K562 (cell line): ENCODE results near the gene BMP6. TPM values are rescaled to one million over a fixed set of nuclear protein-coding genes. Genes with fewer than 3 reads are reported as not detected.

Source experiments
- CTCF ChIP-seq, 3 experiments: IDR thresholded peaks in 2 of 3; conservative IDR thresholded peaks in 1 of 3; 2 replicates each; pipeline ENCODE4 v1.5.1; 2011 to 2012; ENCODE audit warnings: low read length in 3 of 3, mild to moderate bottlenecking in 3 of 3, control low read depth in 2 of 3, improper control_type of control experiment in 1 of 3, inconsistent platforms in 1 of 3, low read depth in 1 of 3, mixed read lengths in 1 of 3, moderate library complexity in 1 of 3; ENCODE audit not compliant: insufficient read depth in 2 of 3
- FOXK1 ChIP-seq: sonication (generic); formaldehyde crosslinking; IDR thresholded peaks from 2 replicates; pipeline ENCODE4 v1.8.0; 2022; ENCODE audit warnings: missing genetic modification reagents, mild to moderate bottlenecking, borderline replicate concordance
- MEIS2 ChIP-seq: fragments of 450-650 bp; IDR thresholded peaks from 2 replicates; pipeline ENCODE4 v1.6.1; 2014; ENCODE audit warnings: mild to moderate bottlenecking; ENCODE audit not compliant: partially characterized antibody
- NCOR1 ChIP-seq: fragments of 450-650 bp; IDR thresholded peaks from 2 replicates; pipeline ENCODE4 v1.6.1; 2016; ENCODE audit warnings: mild to moderate bottlenecking, moderate library complexity
- RAD21 ChIP-seq, 2 experiments: fragments of 250-450 bp in 1 of 2; fragments of 450-650 bp in 1 of 2; sonication (Bioruptor Pico) in 1 of 2; formaldehyde crosslinking in 1 of 2; IDR thresholded peaks in 1 of 2; conservative IDR thresholded peaks in 1 of 2; 2 replicates each; pipeline versions ENCODE4 v1.4.0 to v1.8.0; 2020 to 2022; ENCODE audit warnings: mild to moderate bottlenecking in 2 of 2, moderate library complexity in 1 of 2
- RNF219 ChIP-seq: fragments of 250-450 bp; sonication (Bioruptor Pico); IDR thresholded peaks from 2 replicates; pipeline ENCODE4 v1.5.0; 2022; ENCODE audit warnings: mild to moderate bottlenecking
- polyA plus RNA-seq, 8 experiments: library from polyadenylated mRNA; depleted of rRNA in 4 of 8; stranded (reverse) in 5 of 8; unstranded in 3 of 8; fragments of >200 nt; fragmentation: Nextera tagmentation in 2 of 8; fragmentation: Illumina TruSeq in 1 of 8; extraction: Ambion mirVana in 2 of 8; extraction: Trizol in 1 of 8; gene quantifications; 2 replicates each; pipeline versions ENCODE4 v1.2.1 to v1.2.3, GENCODE V29; 2011 to 2014; ENCODE audit warnings: inconsistent platforms in 1 of 8, missing spikeins in 1 of 8
- total RNA-seq, 7 experiments: library from RNA; depleted of rRNA in 6 of 7; stranded (reverse); fragments of >200 nt in 6 of 7; fragmentation: Illumina TruSeq in 2 of 7; extraction: Trizol in 2 of 7; gene quantifications; 2 replicates each; pipeline versions ENCODE4 v1.2.1 to v1.2.3, GENCODE V29; 2011 to 2021; ENCODE audit warnings: low replicate concordance in 1 of 7

BMP6 gene
- total and polyA plus RNA-seq, 9 of the 15 experiments (the other 6 are each of a cell fraction or from before 2014, with no cell fraction given), result 0.01 to 0.13 (median 0.06) TPM; not detected in 3

GRCh38 chr6:7865781-7866180 lies 139.9 kb downstream of the BMP6 start (continued):
- TF ChIP-seq RAD21 (CRISPR knock-in tag; conservative IDR thresholded peaks at IDR 0.05 in 1 of 2, IDR thresholded peaks at IDR 0.05 in 1 of 2), result peak in 1 of 2 experiments; percentile 38; a peak in 1 of 4 replicates
- TF ChIP-seq RNF219 (CRISPR knock-in tag), result no peak
- TF ChIP-seq MEIS2, result peak; percentile 10
- TF ChIP-seq CTCF (IDR thresholded peaks at IDR 0.05 in 2 of 3, conservative IDR thresholded peaks at IDR 0.05 in 1 of 3; ENCODE audit: insufficient read depth in 2 of 3, low read depth in 1 of 3, low read length in 3 of 3), result peak in 1 of 3 experiments; percentile 9; a peak in 1 of 6 replicates
- no peak for TF ChIP-seq NCOR1
- no peak for TF ChIP-seq FOXK1 (CRISPR knock-in tag)
- TF ChIP-seq, all 486 proteins: peak for 6
